ENCODE data around the gene DAD1. TPM values are rescaled to one million over a fixed set of nuclear protein-coding genes. Genes with fewer than 3 reads are reported as not detected.

DAD1 gene
- total RNA-seq, 2 experiments from 2014 or later, result 194 to 196 TPM

GRCh38 chr14:22542360-22542759 lies 46.7 kb downstream of the DAD1 start:
- H3K4me1 Mint-ChIP-seq (ENCODE audit: low read depth), result peaks cover 92% of the 10 kb centered on the region
- no peak for TF ChIP-seq CTCF (IDR thresholded peaks at IDR 0.05)
- POLR2A ChIA-PET, result interaction anchor here (0.8 to 20.6 kb wide), 19 partner anchors 9 to 695 kb away, joined by 3 to 1006 read pairs (median 4); partner anchors contain the start of gene DAD1
- no peaks in the 10 kb centered on the region for H3K27me3 Mint-ChIP-seq
- H3K4me3 Mint-ChIP-seq, result peak overlapping the region; percentile 79
- H3K36me3 Mint-ChIP-seq (ENCODE audit: low read depth), result peaks cover 98% of the 10 kb centered on the region
- intact Hi-C loops (cut with micrococcal nuclease), result loop anchor here (10.0 kb wide), 1 partner anchor 1278 kb away; the partner anchor contains the start of gene HNRNPC
- peak overlapping the region; percentile 94 for H3K27ac Mint-ChIP-seq
- H3K9me3 Mint-ChIP-seq, result no peaks in the 10 kb centered on the region
- ATAC-seq, result no peak
- no peak for DNase-seq
- CTCF ChIA-PET, result interaction anchor here (0.8 to 2.9 kb wide), 14 partner anchors 8 to 793 kb away, joined by 3 to 21 read pairs (median 4); no protein-coding TSS in a partner anchor

- POLR2A ChIA-PET, result interaction anchor here (0.6 to 20.6 kb wide), 19 partner anchors 10 to 694 kb away, joined by 3 to 1006 read pairs (median 4); partner anchors contain the start of gene DAD1
- H3K9me3 Mint-ChIP-seq, result no peaks in the 10 kb centered on the region
- H3K27me3 Mint-ChIP-seq, result no peaks in the 10 kb centered on the region
- H3K4me3 Mint-ChIP-seq, result peak overlapping the region; percentile 79
- H3K27ac Mint-ChIP-seq, result peak overlapping the region; percentile 94
- no peak for DNase-seq
- CTCF ChIA-PET, result interaction anchor here (0.8 to 2.9 kb wide), 17 partner anchors 9 to 793 kb away, joined by 3 to 21 read pairs (median 4); no protein-coding TSS in a partner anchor
- H3K36me3 Mint-ChIP-seq (ENCODE audit: low read depth), result peaks cover 98% of the 10 kb centered on the region
- intact Hi-C loops (cut with micrococcal nuclease), result loop anchor here (10.0 kb wide), 1 partner anchor 1277 kb away; the partner anchor contains the start of gene HNRNPC
- no peak for ATAC-seq
- no peak for TF ChIP-seq CTCF (IDR thresholded peaks at IDR 0.05)
- peaks cover 92% of the 10 kb centered on the region for H3K4me1 Mint-ChIP-seq (ENCODE audit: low read depth)
Measured at GRCh38 chr14:22541721-22542120, 47.3 kb downstream of the DAD1 start.

GRCh38 chr14:22540811-22541360 lies 48.1 kb downstream of the DAD1 start:
- ChIA-PET CTCF (interaction anchor here (0.6 to 4.8 kb wide), 15 partner anchors 8 to 691 kb away, joined by 3 to 34 read pairs (median 4); no protein-coding TSS in a partner anchor), POLR2A (interaction anchor here (0.6 to 20.6 kb wide), 12 partner anchors 10 to 693 kb away, joined by 3 to 1006 read pairs (median 5); no protein-coding TSS in a partner anchor)
- H3K27ac Mint-ChIP-seq, result peak overlapping the region; percentile 94
- peak overlapping the region; percentile 79 for H3K4me3 Mint-ChIP-seq
- peaks cover 90% of the 10 kb centered on the region for H3K4me1 Mint-ChIP-seq (ENCODE audit: low read depth)
- TF ChIP-seq CTCF (IDR thresholded peaks at IDR 0.05), result no peak
- H3K27me3 Mint-ChIP-seq, result no peaks in the 10 kb centered on the region
- H3K9me3 Mint-ChIP-seq, result no peaks in the 10 kb centered on the region
- H3K36me3 Mint-ChIP-seq (ENCODE audit: low read depth), result peaks cover 97% of the 10 kb centered on the region
- ATAC-seq (no peak), DNase-seq (peak; percentile 22)
- intact Hi-C loops (cut with micrococcal nuclease), result loop anchor here (10.0 kb wide), 1 partner anchor 1276 kb away; the partner anchor contains the start of gene HNRNPC

GRCh38 chr14:22540293-22540692 lies 48.7 kb downstream of the DAD1 start:
- Mint-ChIP-seq H3K27me3 (no peaks in the 10 kb centered on the region), H3K36me3 (ENCODE audit: low read depth) (peaks cover 96% of the 10 kb centered on the region), H3K4me1 (ENCODE audit: low read depth) (peaks cover 88% of the 10 kb centered on the region), H3K9me3 (no peaks in the 10 kb centered on the region), H3K27ac (peak overlapping the region; percentile 94), H3K4me3 (peak overlapping the region; percentile 79)
- no peak for DNase-seq
- intact Hi-C loops (cut with micrococcal nuclease), result loop anchor here (10.0 kb wide), 1 partner anchor 1275 kb away; the partner anchor contains the start of gene HNRNPC
- ChIA-PET CTCF (interaction anchor here (0.6 to 4.8 kb wide), 8 partner anchors 10 to 671 kb away, joined by 3 to 34 read pairs (median 4); no protein-coding TSS in a partner anchor), POLR2A (interaction anchor here (1.1 to 20.6 kb wide), 6 partner anchors 11 to 688 kb away, joined by 3 to 1006 read pairs (median 186); no protein-coding TSS in a partner anchor)
- ATAC-seq, result no peak
- no peak for TF ChIP-seq CTCF (IDR thresholded peaks at IDR 0.05)
